DND-41 (cell line): ENCODE results near the gene BPIFB4.

ENCODE experiments used
- EZH2 ChIP-seq: IDR thresholded peaks from 3 replicates; pipeline ENCODE4 v1.6.1; 2012; ENCODE audit warnings: borderline replicate concordance, low read depth, mild to moderate bottlenecking, moderate library complexity, low read length, inconsistent platforms; ENCODE audit not compliant: severe bottlenecking
- TF ChIP-seq, protein P1 (sequence below): IDR thresholded peaks from 2 replicates; pipeline ENCODE4 v1.5.1; 2012; ENCODE audit warnings: borderline replicate concordance, low read length, moderate library complexity, mild to moderate bottlenecking; ENCODE audit not compliant: poor library complexity, severe bottlenecking; ENCODE audit errors: extremely low read depth

GRCh38 chr20:33033381-33033780, 46.1 kb upstream of the BPIFB4 start:
- TF ChIP-seq, protein P1, sequence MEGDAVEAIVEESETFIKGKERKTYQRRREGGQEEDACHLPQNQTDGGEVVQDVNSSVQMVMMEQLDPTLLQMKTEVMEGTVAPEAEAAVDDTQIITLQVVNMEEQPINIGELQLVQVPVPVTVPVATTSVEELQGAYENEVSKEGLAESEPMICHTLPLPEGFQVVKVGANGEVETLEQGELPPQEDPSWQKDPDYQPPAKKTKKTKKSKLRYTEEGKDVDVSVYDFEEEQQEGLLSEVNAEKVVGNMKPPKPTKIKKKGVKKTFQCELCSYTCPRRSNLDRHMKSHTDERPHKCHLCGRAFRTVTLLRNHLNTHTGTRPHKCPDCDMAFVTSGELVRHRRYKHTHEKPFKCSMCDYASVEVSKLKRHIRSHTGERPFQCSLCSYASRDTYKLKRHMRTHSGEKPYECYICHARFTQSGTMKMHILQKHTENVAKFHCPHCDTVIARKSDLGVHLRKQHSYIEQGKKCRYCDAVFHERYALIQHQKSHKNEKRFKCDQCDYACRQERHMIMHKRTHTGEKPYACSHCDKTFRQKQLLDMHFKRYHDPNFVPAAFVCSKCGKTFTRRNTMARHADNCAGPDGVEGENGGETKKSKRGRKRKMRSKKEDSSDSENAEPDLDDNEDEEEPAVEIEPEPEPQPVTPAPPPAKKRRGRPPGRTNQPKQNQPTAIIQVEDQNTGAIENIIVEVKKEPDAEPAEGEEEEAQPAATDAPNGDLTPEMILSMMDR, result no peak
- no peak for TF ChIP-seq EZH2
